Endothelial cell of umbilical vein (primary cell): ENCODE measurements around the gene CHRD. TPM values are rescaled to one million over a fixed set of nuclear protein-coding genes. Genes with fewer than 3 reads are reported as not detected.
A peak's percentile ranks its signal among the peaks of the same experiment; 100 is the strongest.

Experiments used
- BruUV-seq: library from RNA; stranded (reverse); fragments of 400-500 nt; replicated peaks from 2 replicates; lab custom pipeline; 2021; lab: Mats Ljungman, UMichigan
- CTCF ChIA-PET: fragments of 300-600, 350-600 bp; sonication (Branson Sonifier 250); formaldehyde crosslinking; loops from one replicate; lab custom pipeline; 2021; ENCODE audit warnings: antibody characterized with exemption, inconsistent platforms; lab: Charles Lee
- POLR2A ChIA-PET: fragments of 300-600, 350-600 bp; sonication (Branson Sonifier 250); formaldehyde crosslinking; loops from one replicate; lab custom pipeline; 2021; ENCODE audit warnings: antibody characterized with exemption, inconsistent platforms; lab: Charles Lee
- DNase-seq: peaks from one replicate; pipeline ENCODE4 v3.0.0-alpha.2; 2011; ENCODE audit warnings: low read depth, low spot score
- FAIRE-seq: peaks from 2 replicates; lab custom pipeline; 2011; peaks lifted over from hg19 to GRCh38; lab: Jason Lieb, UNC
- H2AFZ ChIP-seq: 2 replicates; pipeline ENCODE4 v1.6.0; 2012; ENCODE audit warnings: low read depth, low read length, control low read depth, inconsistent platforms
- H3K27ac ChIP-seq: 2 replicates; pipeline ENCODE4 v1.5.1; 2011; ENCODE audit warnings: low read depth, mild to moderate bottlenecking, control low read depth, low read length, moderate library complexity; ENCODE audit not compliant: insufficient read depth
- H3K27me3 ChIP-seq, 2 experiments: 2 replicates each; pipeline versions ENCODE4 v1.6.0 to v1.6.1; 2011; ENCODE audit warnings: low read length in 2 of 2, mixed read lengths in 1 of 2; ENCODE audit not compliant: control insufficient read depth in 2 of 2, insufficient read depth in 2 of 2
- H3K36me3 ChIP-seq, 2 experiments: 2 replicates in 1 of 2; 3 replicates in 1 of 2; pipeline ENCODE4 v1.5.1; 2011; ENCODE audit warnings: low read length in 2 of 2, mild to moderate bottlenecking in 1 of 2, moderate library complexity in 1 of 2; ENCODE audit not compliant: control insufficient read depth in 2 of 2, insufficient read depth in 2 of 2; ENCODE audit errors: extremely low read depth in 1 of 2
- H3K4me1 ChIP-seq: 3 replicates; pipeline ENCODE4 v1.5.1; 2011; ENCODE audit warnings: mild to moderate bottlenecking, low read length; ENCODE audit not compliant: control insufficient read depth, insufficient read depth; ENCODE audit errors: extremely low read depth
- H3K4me2 ChIP-seq: 2 replicates; pipeline ENCODE4 v1.6.1; 2011; ENCODE audit warnings: low read length, control low read depth, mixed read lengths; ENCODE audit not compliant: insufficient read depth
- H3K4me3 ChIP-seq, 3 experiments: fragments of 200-600 bp in 1 of 3; sonication (generic), shearing (Covaris generic) in 1 of 3; replicated peaks in 1 of 3; 2 replicates each; pipeline ENCODE4 v1.5.1; 2011 to 2016; ENCODE audit warnings: control low read depth in 3 of 3, low read length in 3 of 3, mild to moderate bottlenecking in 2 of 3, inconsistent platforms in 1 of 3, low read depth in 1 of 3, moderate library complexity in 1 of 3; ENCODE audit not compliant: insufficient read depth in 1 of 3
- H3K79me2 ChIP-seq: 2 replicates; pipeline ENCODE4 v1.6.0; 2012; ENCODE audit warnings: low read length, inconsistent platforms; ENCODE audit not compliant: control insufficient read depth, insufficient read depth
- H3K9ac ChIP-seq: replicated peaks from 2 replicates; pipeline ENCODE3; 2011; ENCODE audit warnings: low read length, control low read depth; ENCODE audit not compliant: insufficient read depth; ENCODE audit errors: extremely low read depth
- H3K9me1 ChIP-seq: replicated peaks from 3 replicates; pipeline ENCODE4 v1.6.0; 2011; ENCODE audit warnings: mild to moderate bottlenecking, low read length; ENCODE audit not compliant: control insufficient read depth, insufficient read depth; ENCODE audit errors: extremely low read depth
- H3K9me3 ChIP-seq: replicated peaks from 2 replicates; pipeline ENCODE4 v1.5.1; 2012; ENCODE audit warnings: low read length, inconsistent platforms; ENCODE audit not compliant: control insufficient read depth, insufficient read depth
- H4K20me1 ChIP-seq: replicated peaks from 2 replicates; pipeline ENCODE3; 2011; ENCODE audit warnings: mild to moderate bottlenecking, low read length; ENCODE audit not compliant: control insufficient read depth, insufficient read depth; ENCODE audit errors: extremely low read depth
- EZH2 ChIP-seq: IDR thresholded peaks from 2 replicates; pipeline ENCODE4 v1.6.1; 2012; ENCODE audit warnings: borderline replicate concordance, low read depth, mild to moderate bottlenecking, moderate library complexity, low read length, inconsistent platforms; ENCODE audit not compliant: severe bottlenecking
- FOS ChIP-seq: IDR thresholded peaks from 2 replicates; pipeline ENCODE4 v1.6.1; 2011; ENCODE audit warnings: mild to moderate bottlenecking, low read length, moderate library complexity, borderline replicate concordance; ENCODE audit not compliant: insufficient read depth
- GATA2 ChIP-seq: IDR thresholded peaks from 2 replicates; pipeline ENCODE4 v1.7.0; 2011; ENCODE audit warnings: low read depth, mild to moderate bottlenecking, moderate library complexity, mixed read lengths, low read length; ENCODE audit not compliant: insufficient read length, insufficient read depth
- JUN ChIP-seq: IDR thresholded peaks from 2 replicates; pipeline ENCODE4 v1.6.1; 2011; ENCODE audit warnings: borderline replicate concordance, low read depth; ENCODE audit not compliant: insufficient read length, insufficient read depth
- MYC ChIP-seq: IDR thresholded peaks from one replicate; pipeline ENCODE4 v1.6.1; 2011; ENCODE audit warnings: mild to moderate bottlenecking, low read depth, low read length
- POLR2A ChIP-seq: IDR thresholded peaks from 2 replicates; pipeline ENCODE4 v1.6.1; 2012; ENCODE audit warnings: low read depth, mild to moderate bottlenecking, control low read depth, low read length
- POLR2AphosphoS5 ChIP-seq: IDR thresholded peaks from 2 replicates; pipeline ENCODE4 v1.6.1; 2012; ENCODE audit warnings: low read depth, mild to moderate bottlenecking, control low read depth, low read length, moderate library complexity; ENCODE audit not compliant: insufficient read depth
- dilution Hi-C: fragments of 300-500 bp; cut with MboI; formaldehyde crosslinking; loops from one replicate; pipeline ENCODE4 v1.15.0; 2019; ENCODE audit warnings: low sequenced_read_pairs; ENCODE audit not compliant: extremely low pct_ligation_motif_present
- intact Hi-C: fragments of 100-400 bp; cut with micrococcal nuclease; formaldehyde crosslinking; loops from one replicate; pipeline ENCODE4 v1.10.0; 2022
- polyA plus RNA-seq, 4 experiments: library from polyadenylated mRNA; depleted of rRNA in 3 of 4; stranded (reverse) in 3 of 4; unstranded in 1 of 4; fragments of >200 nt; gene quantifications; 2 replicates each; pipeline versions ENCODE4 v1.2.1 to v1.2.3, GENCODE V29; 2011 to 2012; ENCODE audit warnings: missing spikeins in 1 of 4
- total RNA-seq: library from RNA; stranded (reverse); gene quantifications from 2 replicates; pipeline ENCODE4 v1.2.3, GENCODE V29; 2021
- TF ChIP-seq, protein P1 (sequence below), 2 donors: IDR thresholded peaks; 1 replicate in 1 of 2; 2 replicates in 1 of 2; pipeline ENCODE4 v1.5.1; 2011; ENCODE audit warnings: low read length in 2 of 2, mild to moderate bottlenecking in 2 of 2, moderate library complexity in 2 of 2, control low read depth in 1 of 2, inconsistent platforms in 1 of 2, low read depth in 1 of 2; ENCODE audit not compliant: insufficient read depth in 1 of 2; ENCODE audit errors: extremely low read depth in 1 of 2
- TF ChIP-seq, protein P2 (sequence below): IDR thresholded peaks from 2 replicates; pipeline ENCODE4 v1.6.1; 2011; ENCODE audit not compliant: insufficient read depth, insufficient read length

The CHRD gene
- total and polyA plus RNA-seq, 2 donors (not counting 3 experiments of a cell fraction or from before 2014, with no cell fraction given), result 0.40 to 0.54 TPM

DNA sequence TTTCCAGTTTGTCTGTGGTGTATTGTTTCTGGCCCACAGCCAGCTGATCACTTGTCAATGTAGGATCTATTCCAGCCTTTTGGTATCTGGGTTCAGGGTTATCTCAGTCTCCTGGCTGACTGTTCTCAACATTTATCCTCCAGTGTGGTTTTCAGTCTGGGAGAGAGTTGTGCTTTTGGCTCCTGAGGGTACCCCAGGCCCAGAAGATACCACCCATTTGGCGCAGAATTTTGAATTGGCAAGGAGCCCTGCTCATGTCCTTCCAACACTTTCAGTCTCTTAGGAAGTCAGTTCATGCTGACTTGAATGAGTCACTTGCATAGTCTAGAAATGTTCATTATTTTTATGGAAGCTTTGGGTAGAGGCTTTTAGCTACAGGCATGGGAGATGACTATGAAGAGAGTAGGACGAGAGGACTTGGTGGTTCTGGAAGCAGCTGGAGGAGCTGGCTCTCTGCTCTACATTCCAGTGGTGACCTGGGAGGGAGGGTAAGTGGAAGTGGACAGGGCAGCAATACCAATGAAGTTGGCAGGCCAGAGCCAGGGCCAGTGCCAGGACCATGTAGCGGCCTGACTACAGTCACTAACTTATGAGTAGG, 11.2 kb upstream of the CHRD start:
- peak overlapping the region; percentile 38 for H3K4me2 ChIP-seq
- TF ChIP-seq FOS, result peak; percentile 85
- TF ChIP-seq JUN, result peak; percentile 56
- TF ChIP-seq EZH2, result no peak
- H2AFZ ChIP-seq, result no peak overlapping the region
- no peaks in the 10 kb centered on the region for H3K9me1 ChIP-seq
- intact Hi-C loops, result no loop called here
- no peaks in the 10 kb centered on the region for H3K27me3 ChIP-seq
- H4K20me1 ChIP-seq, result no peaks in the 10 kb centered on the region
- CTCF ChIA-PET, result interaction anchor here (0.8 to 10.1 kb wide), 13 partner anchors 14 to 465 kb away, joined by 3 to 201 read pairs (median 4); no protein-coding TSS in a partner anchor
- H3K4me3 ChIP-seq, result no peak overlapping the region
- H3K9ac ChIP-seq, result no peak overlapping the region
- H3K9me3 ChIP-seq, result no peaks in the 10 kb centered on the region
- H3K79me2 ChIP-seq, result peaks cover 16% of the 10 kb centered on the region
- peaks cover 4 to 11% of the 10 kb centered on the region in 2 experiments for H3K36me3 ChIP-seq
- no TSS peak for BruUV-seq
- dilution Hi-C loops, result no loop called here
- POLR2A ChIA-PET, result interaction anchor here (0.6 kb wide), 1 partner anchor 87 kb away, joined by 3 read pairs; no protein-coding TSS in a partner anchor
- DNase-seq (peak; percentile 87), FAIRE-seq (peak; percentile 89)
- H3K4me1 ChIP-seq, result peaks cover 42% of the 10 kb centered on the region
- H3K27ac ChIP-seq, result peak overlapping the region; percentile 42

DNA sequence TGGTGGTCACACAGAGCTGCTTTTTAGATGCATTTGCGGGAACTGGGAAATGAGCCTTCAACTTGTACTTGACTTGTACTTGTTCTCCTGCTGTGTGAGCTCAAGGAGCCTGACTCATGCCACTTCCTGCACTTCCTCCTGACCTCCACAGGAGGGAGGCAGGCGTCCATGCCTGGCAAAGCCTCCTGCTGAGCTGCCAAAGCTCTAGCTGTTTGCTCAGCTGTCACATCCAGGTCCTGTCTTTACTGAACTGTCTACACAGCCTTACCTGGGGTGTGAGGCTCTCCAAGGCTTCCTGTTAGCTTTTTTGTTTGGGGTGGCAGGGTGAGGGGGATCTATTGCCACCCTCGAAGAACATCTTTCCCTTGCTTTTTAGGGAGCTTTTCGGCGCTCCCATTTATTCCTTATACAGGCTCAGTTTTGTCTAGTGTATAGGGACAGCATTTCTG, 8.3 kb upstream of the CHRD start:
- Histone ChIP-seq H3K27ac (no peak overlapping the region), H3K9me3 (no peaks in the 10 kb centered on the region), H2AFZ (no peak overlapping the region), H3K4me3 (no peak overlapping the region), H3K9me1 (no peaks in the 10 kb centered on the region), H3K27me3 (peaks cover 7 to 10% of the 10 kb centered on the region in 2 experiments), H3K36me3 (peaks cover 3 to 5% of the 10 kb centered on the region in 2 experiments), H3K79me2 (no peaks in the 10 kb centered on the region), H3K9ac (no peak overlapping the region), H4K20me1 (no peaks in the 10 kb centered on the region), H3K4me1 (peaks cover 33% of the 10 kb centered on the region), H3K4me2 (no peak overlapping the region)
- no TSS peak for BruUV-seq
- dilution Hi-C loops, result no loop called here
- POLR2A ChIA-PET, result interaction anchor here (1.5 kb wide), 1 partner anchor 142 kb away, joined by 4 read pairs; no protein-coding TSS in a partner anchor
- CTCF ChIA-PET, result interaction anchor here (0.5 to 10.1 kb wide), 53 partner anchors 9 to 476 kb away, joined by 3 to 266 read pairs (median 6); partner anchors contain the start of genes CHRD, CLCN2, EPHB3 and FAM131A
- peak; percentile 97 for FAIRE-seq
- DNase-seq, result peak; percentile 92
- intact Hi-C loops, result loop anchor here (1.0 to 10.0 kb wide), 5 partner anchors 46 to 403 kb away; no protein-coding TSS in a partner anchor
- TF ChIP-seq POLR2AphosphoS5 (peak; percentile 36), GATA2 (no peak), EZH2 (no peak), POLR2A (no peak), MYC (peak; percentile 19), FOS (peak; percentile 72), JUN (peak; percentile 30)
- TF ChIP-seq, protein P1, sequence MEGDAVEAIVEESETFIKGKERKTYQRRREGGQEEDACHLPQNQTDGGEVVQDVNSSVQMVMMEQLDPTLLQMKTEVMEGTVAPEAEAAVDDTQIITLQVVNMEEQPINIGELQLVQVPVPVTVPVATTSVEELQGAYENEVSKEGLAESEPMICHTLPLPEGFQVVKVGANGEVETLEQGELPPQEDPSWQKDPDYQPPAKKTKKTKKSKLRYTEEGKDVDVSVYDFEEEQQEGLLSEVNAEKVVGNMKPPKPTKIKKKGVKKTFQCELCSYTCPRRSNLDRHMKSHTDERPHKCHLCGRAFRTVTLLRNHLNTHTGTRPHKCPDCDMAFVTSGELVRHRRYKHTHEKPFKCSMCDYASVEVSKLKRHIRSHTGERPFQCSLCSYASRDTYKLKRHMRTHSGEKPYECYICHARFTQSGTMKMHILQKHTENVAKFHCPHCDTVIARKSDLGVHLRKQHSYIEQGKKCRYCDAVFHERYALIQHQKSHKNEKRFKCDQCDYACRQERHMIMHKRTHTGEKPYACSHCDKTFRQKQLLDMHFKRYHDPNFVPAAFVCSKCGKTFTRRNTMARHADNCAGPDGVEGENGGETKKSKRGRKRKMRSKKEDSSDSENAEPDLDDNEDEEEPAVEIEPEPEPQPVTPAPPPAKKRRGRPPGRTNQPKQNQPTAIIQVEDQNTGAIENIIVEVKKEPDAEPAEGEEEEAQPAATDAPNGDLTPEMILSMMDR (IDR thresholded peaks at IDR 0.05; ENCODE audit: extremely low read depth in 1 of 2, insufficient read depth in 1 of 2, low read depth in 1 of 2, low read length in 2 of 2), result peak; percentile 97
- TF ChIP-seq, protein P2, sequence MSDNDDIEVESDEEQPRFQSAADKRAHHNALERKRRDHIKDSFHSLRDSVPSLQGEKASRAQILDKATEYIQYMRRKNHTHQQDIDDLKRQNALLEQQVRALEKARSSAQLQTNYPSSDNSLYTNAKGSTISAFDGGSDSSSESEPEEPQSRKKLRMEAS, result peak; percentile 16
